ENCODE results near the gene SYDE2.

The SYDE2 gene

DNA sequence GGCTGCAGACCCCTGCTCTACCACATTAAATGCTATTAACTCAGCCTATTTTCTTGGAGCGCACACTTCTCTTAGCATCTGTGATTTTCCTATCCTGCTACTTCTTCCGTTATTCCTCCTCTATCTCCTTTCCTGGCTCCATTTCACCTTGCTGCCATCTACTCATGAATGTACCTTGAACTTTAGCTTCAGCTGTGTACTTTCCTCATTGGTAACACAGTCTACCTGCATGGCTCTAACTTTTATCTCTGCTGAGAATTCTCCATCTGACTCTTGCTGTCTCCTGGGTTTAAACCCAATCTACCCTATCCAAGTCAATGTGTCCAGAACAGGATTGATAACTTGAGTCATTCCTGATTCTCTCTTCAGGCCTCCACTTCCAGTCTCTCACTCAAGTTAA lies 84.9 kb downstream of the SYDE2 start:
- DNase-seq = no peak

DNA sequence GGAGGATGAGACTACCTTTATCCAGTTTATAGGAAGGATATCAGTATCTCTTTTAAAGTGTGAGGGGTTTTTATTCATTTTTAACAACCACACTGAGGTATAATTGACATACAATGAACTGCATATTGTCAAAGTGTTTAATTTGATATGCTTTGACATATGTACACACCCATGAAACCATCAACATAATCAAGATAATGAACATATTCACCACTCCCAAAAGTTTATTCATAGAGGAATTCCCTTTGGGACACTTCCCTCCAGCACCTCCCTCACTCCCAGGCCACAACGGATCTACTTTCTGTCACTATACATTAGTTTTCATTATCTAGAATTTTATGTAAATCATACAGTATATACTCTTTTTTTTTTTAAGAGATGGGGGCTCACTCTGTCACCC lies 89.1 kb downstream of the SYDE2 start:
- no peak for DNase-seq

DNA sequence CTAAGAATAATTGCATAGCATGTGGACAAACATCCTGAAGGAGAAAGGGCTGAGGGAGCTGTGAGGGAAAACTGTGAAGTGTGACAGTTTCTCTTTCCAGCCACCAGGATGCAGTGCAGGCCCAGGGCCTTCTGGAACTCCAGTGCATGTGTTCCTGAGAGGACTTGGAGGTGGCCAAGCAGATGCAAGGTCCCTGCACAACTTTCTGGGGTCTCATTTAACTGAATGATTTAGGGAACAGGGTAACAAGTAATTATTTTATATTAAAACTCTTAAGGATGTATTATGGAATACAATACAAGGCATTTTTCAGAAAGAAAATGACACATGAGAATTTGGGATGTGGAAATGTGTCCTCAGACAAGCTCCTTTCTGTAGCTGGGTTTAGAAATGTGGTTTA lies 91.3 kb downstream of the SYDE2 start:
- DNase-seq = peak; percentile 30
